ENCODE results near the gene RAB13.
"Not testable (repeated sequence)": the region's sequence is repeated elsewhere in the genome, so short reads cannot be mapped to it uniquely, and the experiment has no call there.

RAB13 gene
- total RNA-seq, result 0.96 to 8.3 (median 4.1) reads per million in 17 experiments

DNA sequence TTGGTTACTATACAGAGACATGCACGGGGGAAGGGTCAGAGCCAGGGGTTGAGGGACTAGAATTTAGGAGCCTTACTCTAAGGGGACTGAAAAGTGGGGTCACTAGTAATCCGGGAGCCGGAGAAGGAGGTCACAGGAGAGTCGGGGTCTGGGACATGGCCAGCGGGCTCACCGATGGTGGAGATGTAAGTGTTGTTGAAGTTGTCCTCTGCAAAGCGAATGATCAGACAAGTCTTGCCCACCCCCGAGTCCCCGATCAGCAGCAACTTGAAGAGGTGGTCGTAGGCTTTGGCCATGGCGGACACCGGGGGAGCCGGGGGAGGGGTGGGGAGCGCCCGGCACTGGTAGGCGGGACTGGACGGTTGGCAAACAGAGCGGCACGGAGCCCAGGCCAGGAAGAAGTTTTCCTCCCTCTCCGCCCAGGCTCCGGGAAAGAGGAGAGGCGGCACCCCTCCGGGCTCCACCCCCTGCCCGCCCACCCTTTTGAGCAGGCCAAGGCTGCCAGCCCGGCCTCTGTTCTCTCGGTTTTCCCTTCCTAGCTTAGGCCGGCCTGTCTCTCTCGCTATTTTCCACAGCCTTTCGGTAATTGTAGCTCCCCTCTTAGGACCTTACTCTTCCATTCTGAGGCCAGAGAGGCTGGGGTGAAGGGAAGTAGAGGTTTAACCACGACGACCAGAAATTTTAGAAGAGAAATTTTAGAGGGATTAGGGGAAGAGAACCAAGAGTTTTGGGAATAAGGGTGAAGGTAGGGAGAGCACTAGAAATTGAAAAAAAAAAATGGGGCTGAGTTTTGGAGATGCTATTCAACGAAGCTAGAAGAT is at the start of gene RAB13:
TSS of gene RAB13 (minus strand) at position 399 of the 821 bp plus-strand sequence. CDS start at position 296, 103 bp downstream.
- peak; percentile 73 to 90 (median 86) for DNase-seq

GRCh38 chr1:154033697-154034096 is 47.6 kb upstream of the RAB13 start:
- DNase-seq, result not testable (repeated sequence)

DNA sequence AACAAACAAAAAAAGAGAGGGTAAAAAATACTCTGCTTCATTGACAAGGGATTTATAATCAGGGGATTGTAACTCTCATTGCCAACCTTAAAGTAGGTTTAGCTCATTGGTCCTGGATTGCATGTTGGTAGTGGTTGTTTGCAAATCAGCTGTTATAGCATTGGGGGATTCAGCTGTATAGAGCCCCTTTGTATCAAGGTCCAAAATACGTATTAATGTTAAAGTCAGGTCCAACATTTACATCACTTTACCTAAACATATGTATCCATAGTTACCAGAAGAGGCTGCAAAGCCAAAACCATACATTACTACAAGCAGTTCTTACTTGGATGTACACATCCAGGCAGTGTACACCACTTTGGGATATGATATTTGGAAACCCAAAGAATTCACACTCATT is 33.8 kb upstream of the RAB13 start:
- DNase-seq, result no peak

GRCh38 chr1:154019269-154019668 is 33.1 kb upstream of the RAB13 start:
- no peak for DNase-seq

DNA sequence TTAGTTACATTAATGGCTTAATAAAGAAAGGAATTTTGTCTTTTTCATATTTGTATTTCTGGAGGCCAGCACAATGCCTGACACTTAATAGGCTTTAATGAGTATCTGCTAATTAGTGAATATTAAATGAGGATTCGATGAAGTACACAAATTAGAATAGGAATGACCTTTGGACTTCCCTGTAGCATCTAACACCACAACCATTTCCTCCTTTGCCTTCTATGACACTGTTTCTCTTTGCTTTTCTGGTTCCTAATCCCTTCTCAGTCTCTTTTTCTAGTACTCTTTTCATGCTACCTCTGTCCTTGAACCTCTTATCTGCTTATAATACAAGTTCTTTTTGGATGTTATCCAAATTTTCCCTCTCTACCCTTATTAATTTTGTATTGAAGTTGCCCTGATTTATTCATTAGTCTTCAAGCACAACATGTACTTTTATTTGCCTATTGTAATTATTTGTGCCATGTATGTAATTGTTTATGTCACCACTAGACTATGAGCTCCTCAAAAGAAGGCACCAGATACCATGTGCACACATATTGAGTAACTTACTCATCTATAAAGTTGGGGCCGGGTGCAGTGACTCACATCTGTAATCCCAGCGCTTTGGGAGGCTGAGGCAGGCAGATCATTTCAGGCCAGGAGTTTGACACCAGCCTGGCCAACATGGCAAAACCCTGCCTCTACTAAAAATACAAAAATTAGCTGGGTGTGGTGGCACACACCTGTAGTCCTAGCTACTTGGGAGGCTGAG is 28.2 kb upstream of the RAB13 start:
- DNase-seq, result no peak

DNA sequence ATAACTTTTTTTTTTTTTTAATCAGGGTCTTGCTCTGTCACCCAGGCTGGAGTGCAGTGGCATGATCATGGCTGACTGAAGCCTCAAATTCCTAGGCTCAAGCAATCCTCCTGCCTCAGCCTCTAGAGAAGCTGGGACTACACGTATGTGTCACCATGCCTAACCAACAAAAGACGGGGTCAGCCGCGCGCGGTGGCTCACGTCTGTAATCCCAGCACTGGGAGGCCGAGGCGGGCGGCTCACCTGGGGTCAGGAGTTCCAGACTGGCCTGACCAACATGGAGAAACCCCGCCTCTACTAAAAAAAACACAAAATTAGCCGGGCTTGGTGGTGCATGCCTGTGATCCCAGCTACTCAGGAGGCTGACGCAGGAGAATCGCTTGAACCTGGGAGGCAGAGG is 26.4 kb upstream of the RAB13 start:
- DNase-seq, result not testable (repeated sequence)

GRCh38 chr1:154012129-154012528 is 26.0 kb upstream of the RAB13 start:
- DNase-seq, result no peak

DNA sequence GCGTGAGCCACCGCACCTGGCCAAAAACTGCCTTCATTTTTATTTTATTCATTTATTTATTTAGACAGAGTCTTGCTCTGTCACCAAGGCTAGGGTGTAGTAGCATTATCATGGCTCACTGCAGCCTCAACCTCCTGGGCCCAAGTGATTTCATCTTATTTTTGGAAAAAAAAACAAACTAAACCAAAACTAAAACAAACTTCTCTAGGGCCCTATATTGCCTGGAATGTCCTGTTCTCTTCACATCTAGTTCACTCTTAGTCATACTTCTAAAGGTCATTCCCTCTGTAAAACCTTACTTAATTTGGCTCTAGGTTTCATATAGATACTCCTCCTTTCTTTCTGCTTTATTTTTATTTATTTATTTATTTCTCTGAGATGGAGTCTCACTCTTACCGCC is 20.0 kb upstream of the RAB13 start:
- DNase-seq, result no peak

DNA sequence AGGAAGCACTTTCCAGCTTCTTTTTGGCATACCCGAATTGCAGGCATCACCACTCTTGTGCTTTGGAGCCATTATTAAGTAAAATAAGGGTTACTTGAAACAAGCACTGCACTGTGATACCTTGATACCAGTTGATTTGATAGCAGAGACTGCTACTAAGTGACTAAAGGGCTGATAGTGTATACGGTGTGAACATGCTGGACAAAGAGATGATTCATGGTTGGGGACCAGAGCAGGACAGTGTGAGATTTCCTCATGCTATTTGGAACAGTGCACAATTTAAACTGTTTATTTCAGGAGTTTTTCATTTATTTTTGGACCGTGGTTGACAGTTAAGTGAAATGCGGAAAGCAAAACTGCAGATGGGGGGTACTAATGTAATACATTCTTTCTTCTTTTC is 14.3 kb upstream of the RAB13 start:
- DNase-seq, result no peak

- DNase-seq, result not testable (repeated sequence)
These were observed 10.7 kb upstream of the RAB13 start for GRCh38 chr1:153996882-153997281.

DNA sequence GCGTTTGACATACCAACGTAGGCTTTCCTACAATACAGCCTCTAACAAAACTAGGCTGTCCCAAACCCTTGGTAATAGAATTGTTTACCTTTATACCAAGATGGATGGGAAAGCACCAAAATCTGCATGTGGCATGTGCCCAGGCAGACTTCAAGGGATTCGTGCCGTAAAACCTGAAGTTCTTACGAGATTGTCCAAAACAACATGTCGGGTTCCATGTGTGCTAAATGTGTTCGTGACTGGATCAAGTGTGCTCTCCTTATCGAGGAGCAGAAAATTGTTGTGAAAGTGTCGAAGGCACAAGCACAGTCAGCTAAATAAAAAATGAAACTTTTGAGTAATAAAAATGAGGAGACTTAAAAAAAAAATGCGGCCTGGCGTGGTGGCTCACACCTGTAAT is 9.5 kb upstream of the RAB13 start:
- DNase-seq, result no peak

- no peak for DNase-seq
These were observed 9.1 kb upstream of the RAB13 start for GRCh38 chr1:153995202-153995601.

- DNase-seq, result no peak
These were observed 5.7 kb upstream of the RAB13 start for GRCh38 chr1:153991806-153992205.

GRCh38 chr1:153991151-153991630 is 5.1 kb upstream of the RAB13 start:
- peak in 1 of 4 experiments; percentile 38 for DNase-seq

DNA sequence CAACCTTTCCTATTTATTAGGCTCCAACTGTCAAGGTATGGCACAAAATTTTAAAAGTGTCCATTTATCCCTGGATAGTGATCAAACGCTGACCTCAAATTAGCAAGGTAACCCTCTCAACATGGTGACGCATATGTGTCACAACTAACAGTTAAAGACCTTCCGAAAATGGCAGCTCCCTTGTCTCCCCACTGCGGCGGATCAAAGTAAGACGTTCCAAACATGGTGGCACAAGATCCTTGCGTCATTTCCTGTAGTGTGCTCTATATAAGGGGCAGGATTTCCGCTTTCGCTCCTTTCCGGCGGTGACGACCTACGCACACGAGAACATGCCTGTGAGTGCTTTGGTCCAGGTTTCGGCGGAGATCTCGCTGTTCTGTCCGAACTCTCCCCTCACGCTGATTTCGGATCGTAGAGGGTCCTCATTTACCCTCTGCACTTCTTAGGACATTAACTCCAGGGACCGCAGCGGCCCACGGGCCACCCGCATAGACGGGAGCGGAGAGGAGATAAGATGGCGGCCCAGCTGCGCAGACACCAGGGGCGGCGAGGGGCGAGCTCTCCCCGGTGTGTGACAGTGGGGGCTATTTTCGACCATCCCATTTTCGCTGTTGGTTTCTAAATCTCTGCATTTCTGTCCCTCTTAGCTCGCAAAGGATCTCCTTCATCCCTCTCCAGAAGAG is 4.5 kb upstream of the RAB13 start, which contains the start of gene RPS27:
TSS of gene RPS27 (plus strand) at position 295 of the 683 bp plus-strand sequence. CDS start at position 330, 35 bp downstream.
- peak; percentile 94 to 99 (median 98) for DNase-seq

DNA sequence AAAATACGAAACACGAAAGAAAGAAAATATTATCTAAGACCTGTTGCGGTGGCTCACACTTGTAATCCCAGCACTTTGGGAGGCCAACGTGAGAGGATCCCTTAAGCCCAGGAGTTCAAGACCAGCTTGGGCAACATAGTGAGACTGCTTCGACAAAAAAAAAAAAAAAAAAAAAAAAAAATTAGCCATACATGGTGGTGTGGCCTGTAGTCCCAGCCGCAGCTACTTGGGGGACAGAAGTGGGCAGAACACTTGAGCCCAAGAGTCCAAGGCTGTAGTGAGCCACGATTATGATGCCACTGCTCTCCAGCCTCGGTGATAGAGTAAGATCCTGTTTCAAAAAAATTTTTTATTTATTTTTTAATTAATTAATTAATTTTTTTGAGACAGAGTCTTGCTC is 1.5 kb upstream of the RAB13 start:
- no peak for DNase-seq

- DNase-seq, result peak; percentile 44 to 74 (median 64)
These were observed 712 bp downstream of the RAB13 start for GRCh38 chr1:153985341-153985912.

DNA sequence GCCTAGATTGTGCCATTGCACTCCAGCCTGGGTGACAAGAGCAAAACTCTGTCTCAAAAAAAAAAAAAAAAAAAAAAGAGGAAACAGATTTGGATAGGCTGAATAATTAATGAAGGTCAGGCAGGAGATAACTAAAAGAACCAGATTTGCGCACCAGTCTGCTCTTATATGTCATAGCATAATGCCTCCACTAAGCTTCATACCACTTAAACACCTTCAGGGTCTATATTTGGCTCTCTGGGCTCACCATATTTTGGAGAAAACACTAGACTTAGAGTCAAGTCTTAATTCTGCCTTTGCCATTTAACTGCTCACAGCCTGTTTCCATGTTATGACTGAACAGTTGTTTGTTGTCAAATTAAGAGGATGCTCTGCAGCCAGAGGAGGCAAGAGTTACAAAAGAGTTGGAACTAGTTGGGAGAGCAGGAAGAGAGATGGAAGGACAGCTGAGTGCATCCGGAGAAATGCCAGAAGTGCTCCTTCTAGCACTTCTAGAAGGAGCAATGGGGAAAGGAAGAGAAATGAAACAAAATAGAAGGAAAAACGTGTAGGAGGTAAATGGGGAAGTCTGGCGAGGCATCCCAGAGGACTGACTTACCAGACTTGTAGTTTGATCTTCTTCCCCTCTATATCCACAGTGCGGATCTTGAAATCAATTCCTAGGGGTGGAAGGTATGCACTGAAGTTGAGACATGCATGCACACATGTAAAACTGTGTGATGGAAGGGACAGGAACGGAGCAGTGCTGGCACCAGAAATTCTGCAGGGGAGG is 1.8 kb downstream of the RAB13 start:
- DNase-seq, result peak in 2 of 4 experiments; percentile 42 to 43

DNA sequence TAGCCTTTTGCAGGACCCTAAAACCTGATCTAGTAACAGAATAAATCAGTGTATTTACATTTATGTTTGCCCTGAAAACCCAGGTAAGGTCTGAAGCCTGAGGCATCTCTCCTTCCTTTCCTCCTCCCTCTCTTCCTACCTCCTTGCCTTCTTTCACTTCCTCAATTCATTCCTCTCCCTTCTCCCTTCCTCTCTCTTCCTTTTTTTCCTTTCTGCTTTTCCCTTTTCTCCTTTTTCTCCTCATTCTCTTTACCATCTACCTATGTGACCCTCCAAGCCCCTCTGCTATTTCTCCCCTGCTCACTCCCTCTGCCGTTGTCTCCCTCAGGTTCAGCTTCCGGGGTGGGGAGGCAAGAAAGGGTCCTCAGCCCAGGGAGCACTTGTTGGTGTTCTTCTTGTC is 4.4 kb downstream of the RAB13 start:
- DNase-seq, result not testable (repeated sequence)

DNA sequence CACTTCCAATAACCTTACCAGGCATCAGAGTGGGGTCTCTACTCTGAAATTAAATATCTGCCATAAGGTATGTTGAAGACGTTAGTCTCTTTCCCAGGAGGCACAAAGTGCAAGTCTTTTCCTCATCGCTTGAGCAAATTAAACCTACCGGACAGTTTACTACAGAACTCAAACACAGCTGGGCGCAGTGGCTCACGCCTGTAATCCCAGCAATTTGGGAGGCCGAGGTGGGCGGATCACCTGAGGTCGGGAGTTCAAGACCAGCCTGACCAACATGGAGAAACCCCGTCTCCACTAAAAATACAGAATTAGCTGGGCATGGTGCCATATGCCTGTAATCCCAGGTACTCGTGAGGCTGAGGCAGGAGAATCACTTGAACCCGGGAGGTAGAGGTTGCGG is 7.0 kb downstream of the RAB13 start:
- not testable (repeated sequence) for DNase-seq

DNA sequence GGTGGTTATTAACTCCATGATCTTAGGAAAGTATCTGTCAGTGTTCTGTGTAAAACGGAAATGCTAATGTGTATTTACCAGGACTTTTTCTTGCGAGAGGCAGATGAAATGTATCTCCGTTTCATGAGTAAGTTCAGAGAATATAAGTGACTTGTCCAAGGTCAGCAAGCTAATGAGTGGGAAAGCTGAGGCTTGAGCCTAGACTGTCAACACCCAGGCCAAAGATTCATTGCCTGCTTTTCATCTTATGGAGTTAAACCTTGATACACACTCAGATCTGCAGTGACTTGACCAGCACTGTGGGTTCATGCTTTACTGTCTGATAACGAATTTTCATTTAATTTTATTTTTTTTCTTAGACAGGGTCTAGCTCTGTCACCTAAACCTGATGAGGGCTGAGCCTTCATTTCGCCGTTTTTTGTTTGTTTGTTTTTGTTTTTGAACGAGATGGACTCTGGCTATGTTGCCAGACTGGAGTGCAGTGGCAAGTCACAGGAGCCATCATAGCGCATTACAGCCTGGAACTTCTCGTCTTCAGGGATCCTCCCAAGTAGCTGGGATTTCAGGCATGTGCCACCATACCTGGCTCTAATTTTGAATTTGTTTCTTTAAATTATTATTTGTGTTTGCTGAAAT is 7.7 kb downstream of the RAB13 start:
- DNase-seq, result no peak
